ENCODE measurements around the gene ZNF536.

DNA sequence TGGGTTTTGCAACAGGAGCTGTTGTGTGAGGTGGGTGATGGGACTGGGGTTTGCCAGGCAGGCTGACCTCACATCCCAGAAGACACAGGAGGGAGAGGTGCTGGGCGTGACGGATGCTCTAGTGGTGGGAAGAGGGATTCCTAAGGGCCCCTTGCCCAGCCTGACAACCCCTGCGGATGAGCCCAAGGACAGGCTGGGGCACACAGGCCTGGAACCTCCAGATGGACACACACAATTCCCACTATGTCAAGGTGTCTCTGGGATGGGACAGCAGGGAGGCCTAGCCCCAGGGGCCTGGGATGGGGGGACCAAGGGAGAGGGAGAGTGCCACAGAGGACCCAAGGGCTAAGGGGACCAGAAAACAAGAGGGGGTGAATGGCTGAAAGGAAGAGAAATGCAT is 191.5 kb downstream of the ZNF536 start:
- TF ChIP-seq POLR2AphosphoS5 (IDR thresholded peaks at IDR 0.05), result no peak
- TF ChIP-seq, protein P1, sequence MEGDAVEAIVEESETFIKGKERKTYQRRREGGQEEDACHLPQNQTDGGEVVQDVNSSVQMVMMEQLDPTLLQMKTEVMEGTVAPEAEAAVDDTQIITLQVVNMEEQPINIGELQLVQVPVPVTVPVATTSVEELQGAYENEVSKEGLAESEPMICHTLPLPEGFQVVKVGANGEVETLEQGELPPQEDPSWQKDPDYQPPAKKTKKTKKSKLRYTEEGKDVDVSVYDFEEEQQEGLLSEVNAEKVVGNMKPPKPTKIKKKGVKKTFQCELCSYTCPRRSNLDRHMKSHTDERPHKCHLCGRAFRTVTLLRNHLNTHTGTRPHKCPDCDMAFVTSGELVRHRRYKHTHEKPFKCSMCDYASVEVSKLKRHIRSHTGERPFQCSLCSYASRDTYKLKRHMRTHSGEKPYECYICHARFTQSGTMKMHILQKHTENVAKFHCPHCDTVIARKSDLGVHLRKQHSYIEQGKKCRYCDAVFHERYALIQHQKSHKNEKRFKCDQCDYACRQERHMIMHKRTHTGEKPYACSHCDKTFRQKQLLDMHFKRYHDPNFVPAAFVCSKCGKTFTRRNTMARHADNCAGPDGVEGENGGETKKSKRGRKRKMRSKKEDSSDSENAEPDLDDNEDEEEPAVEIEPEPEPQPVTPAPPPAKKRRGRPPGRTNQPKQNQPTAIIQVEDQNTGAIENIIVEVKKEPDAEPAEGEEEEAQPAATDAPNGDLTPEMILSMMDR (IDR thresholded peaks at IDR 0.05), result no peak
